SK-N-MC (cell line): ENCODE results near the gene ARSG.
"Not testable (repeated sequence)": the region's sequence is repeated elsewhere in the genome, so short reads cannot be mapped to it uniquely, and the experiment has no call there.

ENCODE experiments used
- EZH2 ChIP-seq: fragments of 200-600 bp; sonication (generic); IDR thresholded peaks from one replicate; pipeline ENCODE4 v1.6.1; 2017; ENCODE audit warnings: antibody characterized with exemption
- FOXP2 ChIP-seq: optimal IDR thresholded peaks from 2 replicates; pipeline ENCODE3; 2011; ENCODE audit warnings: mild to moderate bottlenecking, moderate library complexity; ENCODE audit not compliant: insufficient read depth; ENCODE audit errors: extremely low read length, control extremely low read depth
- POLR2AphosphoS5 ChIP-seq: IDR thresholded peaks from 2 replicates; pipeline ENCODE4 v1.6.1; 2012; ENCODE audit warnings: mild to moderate bottlenecking, low read depth, low read length, borderline replicate concordance

- not testable (repeated sequence) for TF ChIP-seq POLR2AphosphoS5, EZH2, FOXP2
These were observed 32.2 kb upstream of the ARSG start for GRCh38 chr17:68258890-68259647.
